ENCODE results near the gene FXYD7. TPM values are rescaled to one million over a fixed set of nuclear protein-coding genes. Genes with fewer than 3 reads are reported as not detected.

The FXYD7 gene
- total RNA-seq, 1 donor = under 0.01 TPM

DNA sequence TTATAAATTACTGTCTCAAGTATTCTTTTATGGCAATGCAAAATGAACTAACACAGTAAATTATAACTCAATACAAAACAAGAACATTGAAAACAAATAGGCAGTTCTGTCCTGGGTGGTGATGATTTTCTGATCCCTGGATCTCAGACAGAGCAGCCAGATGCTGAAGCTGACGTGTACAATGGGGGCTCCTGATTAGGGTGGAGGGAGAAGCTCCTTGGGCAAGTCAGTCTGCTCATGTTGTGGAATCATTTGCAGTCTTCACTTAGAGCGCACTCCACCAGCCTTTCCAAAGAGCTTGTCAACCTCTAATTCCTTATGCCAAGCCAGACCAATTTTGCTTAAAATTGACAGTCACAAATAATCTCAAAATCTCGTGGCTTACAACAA, 33.1 kb downstream of the FXYD7 start:
- TF ChIP-seq, protein P1, sequence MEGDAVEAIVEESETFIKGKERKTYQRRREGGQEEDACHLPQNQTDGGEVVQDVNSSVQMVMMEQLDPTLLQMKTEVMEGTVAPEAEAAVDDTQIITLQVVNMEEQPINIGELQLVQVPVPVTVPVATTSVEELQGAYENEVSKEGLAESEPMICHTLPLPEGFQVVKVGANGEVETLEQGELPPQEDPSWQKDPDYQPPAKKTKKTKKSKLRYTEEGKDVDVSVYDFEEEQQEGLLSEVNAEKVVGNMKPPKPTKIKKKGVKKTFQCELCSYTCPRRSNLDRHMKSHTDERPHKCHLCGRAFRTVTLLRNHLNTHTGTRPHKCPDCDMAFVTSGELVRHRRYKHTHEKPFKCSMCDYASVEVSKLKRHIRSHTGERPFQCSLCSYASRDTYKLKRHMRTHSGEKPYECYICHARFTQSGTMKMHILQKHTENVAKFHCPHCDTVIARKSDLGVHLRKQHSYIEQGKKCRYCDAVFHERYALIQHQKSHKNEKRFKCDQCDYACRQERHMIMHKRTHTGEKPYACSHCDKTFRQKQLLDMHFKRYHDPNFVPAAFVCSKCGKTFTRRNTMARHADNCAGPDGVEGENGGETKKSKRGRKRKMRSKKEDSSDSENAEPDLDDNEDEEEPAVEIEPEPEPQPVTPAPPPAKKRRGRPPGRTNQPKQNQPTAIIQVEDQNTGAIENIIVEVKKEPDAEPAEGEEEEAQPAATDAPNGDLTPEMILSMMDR (IDR thresholded peaks at IDR 0.05; ENCODE audit: insufficient read depth, low read depth, low read length) = no peak
- DNase-seq (ENCODE audit: low read depth) = no peak
- no peak overlapping the region for H3K4me3 ChIP-seq (ENCODE audit: low read depth, low read length)

DNA sequence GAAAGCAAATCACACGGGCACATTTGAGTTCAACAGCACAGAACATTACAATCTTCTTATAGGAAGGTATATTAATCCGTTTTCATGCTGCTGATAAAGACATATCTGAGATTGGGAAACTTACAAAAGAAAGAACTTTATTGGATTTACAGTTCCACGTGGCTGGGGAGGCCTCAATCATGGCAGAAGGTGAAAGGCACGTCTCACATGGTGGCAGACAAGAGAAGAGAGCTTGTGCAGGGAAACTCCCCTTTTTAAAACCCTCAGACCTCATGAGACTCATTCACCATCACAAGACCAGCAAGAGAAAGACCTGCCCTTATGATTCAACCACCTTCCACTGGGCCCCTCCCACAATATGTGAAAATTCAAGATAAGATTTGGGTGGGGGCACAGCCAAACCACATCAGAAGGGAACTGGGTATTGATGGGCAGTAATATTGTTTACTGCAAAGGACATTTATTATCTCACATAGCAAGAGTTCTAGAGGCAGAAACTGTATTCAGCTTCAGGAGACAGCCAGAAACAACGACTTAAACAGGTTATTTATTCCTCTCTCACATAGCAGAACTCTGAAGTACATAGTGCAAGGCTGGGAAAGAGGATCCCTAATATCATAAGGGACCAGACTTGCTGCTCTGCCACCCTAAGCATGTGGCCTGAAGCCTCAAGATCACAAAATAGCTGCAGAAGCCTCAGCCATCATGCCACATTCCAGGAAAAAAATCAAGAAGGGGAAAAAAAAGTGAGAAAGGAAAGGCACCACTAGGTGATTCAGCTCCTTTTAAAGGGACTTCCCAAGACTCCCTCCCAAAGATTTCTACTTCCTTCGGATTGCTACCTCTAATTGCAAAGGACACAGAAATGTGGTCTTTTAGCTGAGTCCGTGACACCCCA, 34.6 kb downstream of the FXYD7 start:
- TF ChIP-seq, protein P1 (IDR thresholded peaks at IDR 0.05; ENCODE audit: insufficient read depth, low read depth, low read length) = no peak
- DNase-seq (ENCODE audit: low read depth) = no peak
- no peak overlapping the region for H3K4me3 ChIP-seq (ENCODE audit: low read depth, low read length)

DNA sequence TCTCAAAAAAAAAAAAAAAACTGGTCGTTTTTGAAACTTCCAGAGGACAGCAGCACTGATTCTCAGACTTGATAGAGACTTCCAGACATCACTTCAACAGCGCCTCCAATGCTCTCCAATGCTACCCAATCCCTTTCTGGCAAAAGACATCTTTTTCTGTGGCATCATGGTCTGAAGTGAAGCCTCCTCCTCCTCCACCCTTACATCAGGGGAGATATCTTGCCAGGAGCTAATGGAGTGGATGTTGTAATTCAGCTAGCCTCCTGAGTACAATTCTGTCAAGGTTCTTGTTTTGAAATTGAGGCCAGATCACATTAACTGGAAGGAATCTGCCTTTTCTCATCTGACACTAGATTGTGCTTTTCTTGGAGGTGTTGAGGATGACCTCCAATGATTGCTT, 35.6 kb downstream of the FXYD7 start:
- DNase-seq (ENCODE audit: low read depth) = peak; percentile 79
- TF ChIP-seq, protein P1 (IDR thresholded peaks at IDR 0.05; ENCODE audit: insufficient read depth, low read depth, low read length) = no peak
- H3K4me3 ChIP-seq (ENCODE audit: low read depth, low read length) = no peak overlapping the region

DNA sequence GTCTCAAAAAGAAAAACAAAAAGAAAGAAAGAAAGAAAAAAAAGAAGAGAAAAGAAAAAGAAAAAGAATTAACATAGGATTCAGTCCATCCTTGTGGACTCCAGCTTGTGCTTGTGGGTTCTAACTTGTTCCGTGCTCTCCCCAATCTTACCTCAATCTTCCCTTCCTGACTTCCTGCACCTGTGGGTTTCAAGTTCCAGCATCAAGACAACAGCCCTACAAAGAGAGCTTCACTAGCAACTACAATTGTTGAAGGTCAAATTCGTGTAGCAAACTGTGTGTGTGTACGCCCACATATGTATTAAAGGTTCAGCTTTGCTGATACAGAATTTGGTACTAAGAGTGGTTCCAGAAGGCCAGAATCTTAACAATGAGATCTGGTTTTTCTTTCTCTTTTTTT, 36.8 kb downstream of the FXYD7 start:
- no peak for DNase-seq (ENCODE audit: low read depth)
- H3K4me3 ChIP-seq (ENCODE audit: low read depth, low read length) = no peak overlapping the region
- TF ChIP-seq, protein P1 (IDR thresholded peaks at IDR 0.05; ENCODE audit: insufficient read depth, low read depth, low read length) = no peak

DNA sequence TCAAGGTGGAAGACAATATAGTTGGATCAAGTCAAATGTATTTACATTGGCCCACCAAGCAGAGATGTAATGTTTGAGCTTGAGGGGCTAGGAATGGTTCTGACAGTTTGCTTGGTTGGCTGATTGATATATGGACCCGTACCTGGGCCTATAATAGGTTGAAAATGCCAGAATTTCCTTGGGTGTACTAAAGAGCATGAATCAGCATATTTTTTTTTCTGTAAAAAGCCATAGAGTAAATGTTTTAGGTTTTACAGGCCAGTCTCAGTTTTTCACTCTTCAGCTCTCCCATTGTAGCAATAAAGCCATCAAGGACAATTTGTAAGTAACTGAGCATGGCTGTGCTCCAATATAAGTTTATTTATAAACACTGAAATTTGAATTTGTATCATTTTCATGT, 38.3 kb downstream of the FXYD7 start:
- TF ChIP-seq, protein P1 (IDR thresholded peaks at IDR 0.05; ENCODE audit: insufficient read depth, low read depth, low read length) = no peak
- no peak for DNase-seq (ENCODE audit: low read depth)
- no peak overlapping the region for H3K4me3 ChIP-seq (ENCODE audit: low read depth, low read length)

DNA sequence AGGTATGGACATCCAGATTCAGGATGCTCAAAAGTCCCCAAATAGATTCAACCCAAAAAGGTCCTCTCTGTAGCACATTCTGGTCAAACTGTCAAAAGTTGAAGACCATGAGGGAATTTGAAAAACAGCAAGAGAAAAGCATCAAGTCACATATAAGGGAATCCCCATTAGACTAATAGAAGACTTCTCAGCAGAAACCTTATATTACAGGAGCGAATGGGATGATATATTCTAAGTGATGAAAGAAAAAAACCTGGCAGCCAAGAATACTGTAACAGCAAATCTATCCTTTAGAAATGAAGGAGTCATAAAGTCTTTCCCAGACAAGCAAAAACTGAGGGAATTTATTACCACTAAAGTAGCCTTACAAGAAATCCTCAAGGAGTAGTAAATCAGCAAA, 41.2 kb downstream of the FXYD7 start:
- DNase-seq (ENCODE audit: low read depth) = no peak
- H3K4me3 ChIP-seq (ENCODE audit: low read depth, low read length) = no peak overlapping the region
- TF ChIP-seq, protein P1 (IDR thresholded peaks at IDR 0.05; ENCODE audit: insufficient read depth, low read depth, low read length) = no peak

All from fibroblast of villous mesenchyme (primary cell).